ENCODE results near the gene RAB1B.

DNA sequence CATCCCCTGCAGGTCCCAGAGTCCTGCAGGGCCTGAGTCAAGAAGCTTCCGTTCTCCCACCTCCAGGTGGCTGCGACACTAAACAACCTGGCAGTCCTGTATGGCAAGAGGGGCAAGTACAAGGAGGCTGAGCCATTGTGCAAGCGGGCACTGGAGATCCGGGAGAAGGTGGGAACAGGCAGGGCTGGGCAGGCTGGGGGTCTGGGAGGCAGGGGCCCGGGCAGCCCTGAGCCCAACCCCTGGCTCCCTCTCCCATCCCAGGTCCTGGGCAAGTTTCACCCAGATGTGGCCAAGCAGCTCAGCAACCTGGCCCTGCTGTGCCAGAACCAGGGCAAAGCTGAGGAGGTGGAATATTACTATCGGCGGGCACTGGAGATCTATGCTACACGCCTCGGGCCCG, 4.7 kb upstream of the RAB1B start:
- TF ChIP-seq, protein P1, sequence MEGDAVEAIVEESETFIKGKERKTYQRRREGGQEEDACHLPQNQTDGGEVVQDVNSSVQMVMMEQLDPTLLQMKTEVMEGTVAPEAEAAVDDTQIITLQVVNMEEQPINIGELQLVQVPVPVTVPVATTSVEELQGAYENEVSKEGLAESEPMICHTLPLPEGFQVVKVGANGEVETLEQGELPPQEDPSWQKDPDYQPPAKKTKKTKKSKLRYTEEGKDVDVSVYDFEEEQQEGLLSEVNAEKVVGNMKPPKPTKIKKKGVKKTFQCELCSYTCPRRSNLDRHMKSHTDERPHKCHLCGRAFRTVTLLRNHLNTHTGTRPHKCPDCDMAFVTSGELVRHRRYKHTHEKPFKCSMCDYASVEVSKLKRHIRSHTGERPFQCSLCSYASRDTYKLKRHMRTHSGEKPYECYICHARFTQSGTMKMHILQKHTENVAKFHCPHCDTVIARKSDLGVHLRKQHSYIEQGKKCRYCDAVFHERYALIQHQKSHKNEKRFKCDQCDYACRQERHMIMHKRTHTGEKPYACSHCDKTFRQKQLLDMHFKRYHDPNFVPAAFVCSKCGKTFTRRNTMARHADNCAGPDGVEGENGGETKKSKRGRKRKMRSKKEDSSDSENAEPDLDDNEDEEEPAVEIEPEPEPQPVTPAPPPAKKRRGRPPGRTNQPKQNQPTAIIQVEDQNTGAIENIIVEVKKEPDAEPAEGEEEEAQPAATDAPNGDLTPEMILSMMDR (conservative IDR thresholded peaks at IDR 0.05 in 1 of 2, IDR thresholded peaks at IDR 0.05 in 1 of 2; ENCODE audit: extremely low read depth in 1 of 2, insufficient read depth in 1 of 2, low read depth in 1 of 2, low read length in 2 of 2) = no peak
- no peak for TF ChIP-seq EZH2 (IDR thresholded peaks at IDR 0.05; ENCODE audit: borderline replicate concordance, low read length)
